HepG2 (cell line): ENCODE data around the gene POLR1E. TPM values are rescaled to one million over a fixed set of nuclear protein-coding genes. Genes with fewer than 3 reads are reported as not detected.

Source experiments
- CCAR2 ChIP-seq: fragments of 200-400 bp; formaldehyde crosslinking; optimal IDR thresholded peaks from 2 replicates; pipeline ENCODE3; 2018; ENCODE audit warnings: low read depth, mild to moderate bottlenecking, low read length, moderate library complexity
- CTCF ChIP-seq: sonication (generic); formaldehyde crosslinking; IDR thresholded peaks from 2 replicates; pipeline ENCODE4 v1.5.0; 2020; ENCODE audit warnings: mild to moderate bottlenecking, missing genetic modification reagents, moderate library complexity
- DR1 ChIP-seq: sonication (generic); formaldehyde crosslinking; IDR thresholded peaks from 2 replicates; pipeline ENCODE4 v1.8.0; 2021; ENCODE audit warnings: mild to moderate bottlenecking, missing genetic modification reagents, inconsistent platforms
- ELF3 ChIP-seq: IDR thresholded peaks from 2 replicates; pipeline ENCODE4 v1.6.1; 2016; ENCODE audit warnings: missing genetic modification reagents, missing compliant biosample characterization
- FOXP1 ChIP-seq, 2 experiments: fragments of 450-650 bp in 1 of 2; IDR thresholded peaks; 2 replicates each; pipeline ENCODE4 v1.6.1; 2017 to 2018; ENCODE audit warnings: antibody characterized with exemption in 1 of 2
- GABPA ChIP-seq, 2 experiments: IDR thresholded peaks; 2 replicates each; pipeline ENCODE4 v1.6.1; 2011 to 2016; ENCODE audit warnings: low read depth in 2 of 2, low read length in 1 of 2, missing biosample characterization in 1 of 2, missing genetic modification characterization in 1 of 2
- GATAD1 ChIP-seq: IDR thresholded peaks from 2 replicates; pipeline ENCODE4 v1.6.1; 2016; ENCODE audit warnings: missing genetic modification reagents, missing compliant biosample characterization
- MAFG ChIP-seq: sonication (generic); formaldehyde crosslinking; IDR thresholded peaks from 2 replicates; pipeline ENCODE4 v1.5.1; 2020; ENCODE audit warnings: mild to moderate bottlenecking, missing genetic modification reagents
- MEF2D ChIP-seq: sonication (generic); formaldehyde crosslinking; IDR thresholded peaks from 2 replicates; pipeline ENCODE4 v1.5.1; 2020; ENCODE audit warnings: mild to moderate bottlenecking, missing genetic modification reagents
- MLXIP ChIP-seq: sonication (generic); formaldehyde crosslinking; IDR thresholded peaks from 2 replicates; pipeline ENCODE4 v1.9.0; 2021; ENCODE audit warnings: missing genetic modification reagents, borderline replicate concordance
- NFIB ChIP-seq: sonication (generic); formaldehyde crosslinking; IDR thresholded peaks from 2 replicates; pipeline ENCODE4 v1.9.0; 2021; ENCODE audit warnings: missing genetic modification reagents, mild to moderate bottlenecking, borderline replicate concordance
- PHF21A ChIP-seq: sonication (generic); formaldehyde crosslinking; IDR thresholded peaks from 2 replicates; pipeline ENCODE4 v1.5.0; 2020; ENCODE audit warnings: mild to moderate bottlenecking, missing genetic modification reagents
- RFX5 ChIP-seq: IDR thresholded peaks from 2 replicates; pipeline ENCODE4 v1.6.1; 2011; ENCODE audit warnings: low read depth, low read length, improper control_type of control experiment
- SP4 ChIP-seq: sonication (generic); formaldehyde crosslinking; IDR thresholded peaks from 2 replicates; pipeline ENCODE4 v1.8.1; 2023; ENCODE audit warnings: mild to moderate bottlenecking, missing genetic modification reagents
- THAP11 ChIP-seq: IDR thresholded peaks from 2 replicates; pipeline ENCODE4 v1.6.1; 2016; ENCODE audit warnings: missing biosample characterization, missing genetic modification reagents
- WIZ ChIP-seq: sonication (generic); formaldehyde crosslinking; IDR thresholded peaks from 2 replicates; pipeline ENCODE4 v1.5.1; 2020; ENCODE audit warnings: mild to moderate bottlenecking, missing genetic modification reagents
- ZBTB38 ChIP-seq: sonication (generic); formaldehyde crosslinking; IDR thresholded peaks from 2 replicates; pipeline ENCODE4 v1.5.1; 2020; ENCODE audit warnings: mild to moderate bottlenecking, missing genetic modification reagents
- ZKSCAN5 ChIP-seq: sonication (generic); formaldehyde crosslinking; IDR thresholded peaks from 2 replicates; pipeline ENCODE4 v1.5.1; 2020; ENCODE audit warnings: mild to moderate bottlenecking, missing genetic modification reagents
- ZNF10 ChIP-seq: sonication (generic); formaldehyde crosslinking; IDR thresholded peaks from 2 replicates; pipeline ENCODE4 v1.4.0; 2020; ENCODE audit warnings: mild to moderate bottlenecking, low read depth, missing genetic modification reagents, borderline replicate concordance
- ZNF232 ChIP-seq: sonication (generic); formaldehyde crosslinking; IDR thresholded peaks from 2 replicates; pipeline ENCODE4 v1.4.0; 2020; ENCODE audit warnings: missing genetic modification reagents, borderline replicate concordance
- ZNF350 ChIP-seq: sonication (generic); formaldehyde crosslinking; IDR thresholded peaks from 2 replicates; pipeline ENCODE4 v1.4.0; 2020; ENCODE audit warnings: mild to moderate bottlenecking, low read depth, missing genetic modification reagents, borderline replicate concordance
- ZNF503 ChIP-seq: sonication (generic); formaldehyde crosslinking; IDR thresholded peaks from 2 replicates; pipeline ENCODE4 v1.4.0; 2020; ENCODE audit warnings: missing genetic modification reagents
- ZNF720 ChIP-seq: sonication (generic); formaldehyde crosslinking; IDR thresholded peaks from 2 replicates; pipeline ENCODE4 v1.4.0; 2020; ENCODE audit warnings: missing genetic modification reagents
- ZNF816 ChIP-seq: sonication (generic); formaldehyde crosslinking; IDR thresholded peaks from 2 replicates; pipeline ENCODE4 v1.8.0; 2022; ENCODE audit warnings: missing genetic modification reagents, mild to moderate bottlenecking, borderline replicate concordance
- polyA plus RNA-seq, 8 experiments: library from polyadenylated mRNA; depleted of rRNA in 3 of 8; stranded (reverse) in 7 of 8; unstranded in 1 of 8; fragments of >200 nt; fragmentation: Illumina TruSeq in 4 of 8; extraction: Trizol in 4 of 8; gene quantifications; 2 replicates each; pipeline versions ENCODE4 v1.2.1 to v1.2.3, GENCODE V29; 2011 to 2016; ENCODE audit warnings: low read depth in 4 of 8, missing spikeins in 1 of 8, mixed read lengths in 1 of 8; ENCODE audit not compliant: insufficient read depth in 1 of 8
- total RNA-seq, 5 experiments: library from RNA; depleted of rRNA; stranded (reverse); fragments of >200 nt; fragmentation: Illumina TruSeq; extraction: Trizol; gene quantifications; 2 replicates each; pipeline ENCODE4 v1.2.3, GENCODE V29; 2016; ENCODE audit warnings: low read depth in 1 of 5

Gene POLR1E
- total and polyA plus RNA-seq, 2 of the 13 experiments (the other 11 are each of a cell fraction or from before 2014, with no cell fraction given), result 23.0 to 37.8 TPM

GRCh38 chr9:37465249-37466036 is 20.3 kb upstream of the POLR1E start, which contains the start of gene ZBTB5 (continued):
- 0 out of 2 replicates have a peak, but pooled peaks have one; percentile 81 for TF ChIP-seq ZNF816 (CRISPR knock-in tag)
- TF ChIP-seq ZNF232 (CRISPR knock-in tag), result no peak
- TF ChIP-seq SP4, result peak; percentile 69; the same call in 1 of the 2 replicates
- TF ChIP-seq ZNF350 (CRISPR knock-in tag), result peak; percentile 63; the same call in 1 of the 2 replicates
- no peak for TF ChIP-seq CTCF (CRISPR knock-in tag)
- TF ChIP-seq ZNF720, result no peak
- TF ChIP-seq DR1 (CRISPR knock-in tag), result peak; percentile 69; the same call in 1 of the 2 replicates
- TF ChIP-seq PHF21A (CRISPR knock-in tag), result peak; percentile 90
- TF ChIP-seq GABPA (IDR thresholded peaks at IDR 0.05; ENCODE audit: low read depth, low read length), result peak; percentile 79
- peak; percentile 93 for TF ChIP-seq GABPA (CRISPR knock-in tag; IDR thresholded peaks at IDR 0.05; ENCODE audit: low read depth)
- TF ChIP-seq ZKSCAN5 (CRISPR knock-in tag), result no peak
- peak; percentile 78 for TF ChIP-seq THAP11
- no peak for TF ChIP-seq MAFG (CRISPR knock-in tag)
- no peak for TF ChIP-seq ZNF10
- TF ChIP-seq RFX5, result peak; percentile 68
- no peak for TF ChIP-seq FOXP1 (IDR thresholded peaks at IDR 0.05)
- peak; percentile 38 for TF ChIP-seq FOXP1 (CRISPR knock-in tag; IDR thresholded peaks at IDR 0.05)
- TF ChIP-seq MLXIP (CRISPR knock-in tag), result no peak
- TF ChIP-seq CCAR2, result peak; percentile 22
- no peak for TF ChIP-seq ZNF503
- TF ChIP-seq GATAD1 (CRISPR knock-in tag), result peak; percentile 84
- TF ChIP-seq NFIB, result no peak
- TF ChIP-seq ELF3, result peak; percentile 8; the same call in 1 of the 2 replicates
- no peak for TF ChIP-seq WIZ (CRISPR knock-in tag)
- no peak for TF ChIP-seq ZBTB38 (CRISPR knock-in tag)
- peak; percentile 22; the same call in 1 of the 2 replicates for TF ChIP-seq MEF2D
